Activated CD4-positive, alpha-beta T cell treated with anti-CD3 and anti-CD28 coated beads, Interleukin-2, amount 10 ng/mL, durations not matched to agents 24 days and 14 days (primary cell): ENCODE data around the gene TRAPPC6A. TPM values are rescaled to one million over a fixed set of nuclear protein-coding genes. Genes with fewer than 3 reads are reported as not detected.

ENCODE experiments used
- DNase-seq: peaks from one replicate; pipeline ENCODE4 v3.0.0; 2022
- H3K27ac Mint-ChIP-seq: one replicate; pipeline ENCODE4 v1.8.0; 2022; ENCODE audit warnings: mild to moderate bottlenecking, mixed read lengths
- H3K27me3 Mint-ChIP-seq: one replicate; pipeline ENCODE4 v1.8.0; 2022; ENCODE audit warnings: mixed read lengths
- H3K36me3 Mint-ChIP-seq: one replicate; pipeline ENCODE4 v1.8.0; 2022; ENCODE audit warnings: low read depth, mild to moderate bottlenecking, mixed read lengths
- H3K4me1 Mint-ChIP-seq: one replicate; pipeline ENCODE4 v1.8.0; 2021; ENCODE audit warnings: mixed read lengths
- H3K4me3 Mint-ChIP-seq: one replicate; pipeline ENCODE4 v1.8.0; 2022; ENCODE audit warnings: mild to moderate bottlenecking, moderate library complexity, mixed read lengths
- H3K9me3 Mint-ChIP-seq: one replicate; pipeline ENCODE4 v1.8.0; 2021; ENCODE audit warnings: mixed read lengths
- intact Hi-C: fragments of 100-400 bp; cut with micrococcal nuclease; formaldehyde crosslinking; loops from one replicate; pipeline ENCODE4 v1.15.1; 2023
- total RNA-seq: library from RNA; stranded (reverse); gene quantifications from 2 replicates; pipeline ENCODE4 v1.2.3, GENCODE V29; 2022

The TRAPPC6A gene
- total RNA-seq, 1 donor from 2014 or later, result 24.7 TPM

GRCh38 chr19:45205810-45206209, 27.8 kb upstream of the TRAPPC6A start:
- H3K36me3 Mint-ChIP-seq, result no peaks in the 10 kb centered on the region
- no peak overlapping the region for H3K27ac Mint-ChIP-seq
- intact Hi-C loops, result no loop called here
- no peak for DNase-seq
- peaks cover 3% of the 10 kb centered on the region for H3K27me3 Mint-ChIP-seq
- H3K4me3 Mint-ChIP-seq, result no peak overlapping the region
- no peaks in the 10 kb centered on the region for H3K9me3 Mint-ChIP-seq
- peaks cover 3% of the 10 kb centered on the region for H3K4me1 Mint-ChIP-seq

GRCh38 chr19:45202637-45203036, 24.6 kb upstream of the TRAPPC6A start:
- H3K27ac Mint-ChIP-seq, result no peak overlapping the region
- intact Hi-C loops, result no loop called here
- no peak overlapping the region for H3K4me3 Mint-ChIP-seq
- H3K36me3 Mint-ChIP-seq, result no peaks in the 10 kb centered on the region
- no peaks in the 10 kb centered on the region for H3K4me1 Mint-ChIP-seq
- DNase-seq, result no peak
- no peaks in the 10 kb centered on the region for H3K9me3 Mint-ChIP-seq
- H3K27me3 Mint-ChIP-seq, result peaks cover 7% of the 10 kb centered on the region

- no peaks in the 10 kb centered on the region for H3K36me3 Mint-ChIP-seq
- no peaks in the 10 kb centered on the region for H3K9me3 Mint-ChIP-seq
- no peaks in the 10 kb centered on the region for H3K4me1 Mint-ChIP-seq
- no peak overlapping the region for H3K27ac Mint-ChIP-seq
- intact Hi-C loops, result no loop called here
- H3K4me3 Mint-ChIP-seq, result no peak overlapping the region
- H3K27me3 Mint-ChIP-seq, result peaks cover 7% of the 10 kb centered on the region
- DNase-seq, result no peak
Measured at GRCh38 chr19:45200568-45200967, 22.5 kb upstream of the TRAPPC6A start.

- Mint-ChIP-seq H3K9me3 (no peaks in the 10 kb centered on the region), H3K27me3 (peaks cover 10% of the 10 kb centered on the region), H3K4me3 (no peak overlapping the region), H3K27ac (no peak overlapping the region), H3K4me1 (no peaks in the 10 kb centered on the region), H3K36me3 (no peaks in the 10 kb centered on the region)
- intact Hi-C loops, result no loop called here
- no peak for DNase-seq
Measured at GRCh38 chr19:45195764-45196163, 17.7 kb upstream of the TRAPPC6A start.

GRCh38 chr19:45191375-45191774, 13.3 kb upstream of the TRAPPC6A start:
- H3K4me3 Mint-ChIP-seq, result no peak overlapping the region
- no peak for DNase-seq
- H3K27me3 Mint-ChIP-seq, result peaks cover 7% of the 10 kb centered on the region
- H3K27ac Mint-ChIP-seq, result no peak overlapping the region
- no peaks in the 10 kb centered on the region for H3K9me3 Mint-ChIP-seq
- H3K4me1 Mint-ChIP-seq, result peaks cover 2% of the 10 kb centered on the region
- H3K36me3 Mint-ChIP-seq, result no peaks in the 10 kb centered on the region
- intact Hi-C loops, result no loop called here

- no peak for DNase-seq
- H3K27me3 Mint-ChIP-seq, result peaks cover 7% of the 10 kb centered on the region
- intact Hi-C loops, result no loop called here
- H3K36me3 Mint-ChIP-seq, result no peaks in the 10 kb centered on the region
- H3K4me3 Mint-ChIP-seq, result no peak overlapping the region
- H3K9me3 Mint-ChIP-seq, result no peaks in the 10 kb centered on the region
- H3K27ac Mint-ChIP-seq, result no peak overlapping the region
- H3K4me1 Mint-ChIP-seq, result peaks cover 3% of the 10 kb centered on the region
Measured at GRCh38 chr19:45189971-45190370, 11.9 kb upstream of the TRAPPC6A start.

GRCh38 chr19:45187421-45188100, 9.5 kb upstream of the TRAPPC6A start:
- Mint-ChIP-seq H3K27ac (no peak overlapping the region), H3K9me3 (no peaks in the 10 kb centered on the region), H3K4me1 (peaks cover 8% of the 10 kb centered on the region), H3K4me3 (no peak overlapping the region), H3K27me3 (peaks cover 4% of the 10 kb centered on the region), H3K36me3 (peaks cover 3% of the 10 kb centered on the region)
- intact Hi-C loops, result no loop called here
- peak; percentile 75 for DNase-seq

- Mint-ChIP-seq H3K4me3 (no peak overlapping the region), H3K9me3 (no peaks in the 10 kb centered on the region), H3K36me3 (peaks cover 4% of the 10 kb centered on the region), H3K27ac (no peak overlapping the region), H3K4me1 (peaks cover 8% of the 10 kb centered on the region), H3K27me3 (peaks cover 4% of the 10 kb centered on the region)
- no peak for DNase-seq
- intact Hi-C loops, result no loop called here
Measured at GRCh38 chr19:45186509-45187334, 8.7 kb upstream of the TRAPPC6A start.

GRCh38 chr19:45184115-45184514, 6.1 kb upstream of the TRAPPC6A start:
- Mint-ChIP-seq H3K27ac (no peak overlapping the region), H3K27me3 (no peaks in the 10 kb centered on the region), H3K36me3 (peaks cover 14% of the 10 kb centered on the region), H3K9me3 (no peaks in the 10 kb centered on the region), H3K4me1 (peaks cover 14% of the 10 kb centered on the region), H3K4me3 (no peak overlapping the region)
- intact Hi-C loops, result no loop called here
- DNase-seq, result no peak

- peaks cover 14% of the 10 kb centered on the region for H3K4me1 Mint-ChIP-seq
- H3K4me3 Mint-ChIP-seq, result no peak overlapping the region
- no peak overlapping the region for H3K27ac Mint-ChIP-seq
- no peaks in the 10 kb centered on the region for H3K27me3 Mint-ChIP-seq
- intact Hi-C loops, result no loop called here
- H3K36me3 Mint-ChIP-seq, result peaks cover 14% of the 10 kb centered on the region
- no peak for DNase-seq
- no peaks in the 10 kb centered on the region for H3K9me3 Mint-ChIP-seq
Measured at GRCh38 chr19:45182758-45183157, 4.7 kb upstream of the TRAPPC6A start.

GRCh38 chr19:45180936-45181335, 2.9 kb upstream of the TRAPPC6A start:
- Mint-ChIP-seq H3K4me3 (peak overlapping the region; percentile 79), H3K9me3 (no peaks in the 10 kb centered on the region), H3K27me3 (no peaks in the 10 kb centered on the region), H3K36me3 (peaks cover 14% of the 10 kb centered on the region), H3K4me1 (peaks cover 15% of the 10 kb centered on the region), H3K27ac (peak overlapping the region; percentile 78)
- DNase-seq, result no peak
- intact Hi-C loops, result no loop called here

GRCh38 chr19:45179892-45180370, 1.9 kb upstream of the TRAPPC6A start:
- intact Hi-C loops, result loop anchor here (2.0 kb wide), 2 partner anchors 69 to 405 kb away; partner anchors contain the start of gene OPA3
- DNase-seq, result no peak
- Mint-ChIP-seq H3K27me3 (no peaks in the 10 kb centered on the region), H3K36me3 (peaks cover 14% of the 10 kb centered on the region), H3K4me1 (peaks cover 18% of the 10 kb centered on the region), H3K4me3 (peak overlapping the region; percentile 79), H3K27ac (peak overlapping the region; percentile 65), H3K9me3 (no peaks in the 10 kb centered on the region)

- intact Hi-C loops, result loop anchor here (2.0 kb wide), 2 partner anchors 70 to 406 kb away; partner anchors contain the start of gene OPA3
- Mint-ChIP-seq H3K36me3 (peaks cover 14% of the 10 kb centered on the region), H3K4me1 (peaks cover 16% of the 10 kb centered on the region), H3K27ac (peak overlapping the region; percentile 93), H3K27me3 (no peaks in the 10 kb centered on the region), H3K9me3 (no peaks in the 10 kb centered on the region), H3K4me3 (peak overlapping the region; percentile 88)
- peak; percentile 87 for DNase-seq
Measured at GRCh38 chr19:45179072-45179891, 1.2 kb upstream of the TRAPPC6A start.
